HEK293 (cell line): ENCODE measurements around the gene CACNA1D.

Experiments used
- CTCF ChIA-PET: fragments of 350-600 bp; formaldehyde crosslinking; extraction: SDS; loops from one replicate; lab custom pipeline; 2021; ENCODE audit warnings: antibody characterized with exemption; lab: Yijun Ruan, JAX
- POLR2A ChIA-PET: fragments of 300-600 bp; formaldehyde crosslinking; extraction: SDS; loops from one replicate; lab custom pipeline; 2020; ENCODE audit warnings: antibody characterized with exemption, inconsistent platforms; lab: Yijun Ruan, JAX
- H3K27ac ChIP-seq: fragments of 200-500 bp; sonication (Bioruptor generic); 2 replicates; pipeline ENCODE4 v1.5.1; 2014; ENCODE audit warnings: low read depth, low read length, control low read depth, inconsistent platforms; ENCODE audit errors: extremely low read depth
- H3K36me3 ChIP-seq, 2 experiments: fragments of 200-500 bp in 1 of 2; sonication (Bioruptor generic) in 1 of 2; 1 replicate in 1 of 2; 2 replicates in 1 of 2; pipeline ENCODE4 v1.5.1; 2014 to 2017; ENCODE audit warnings: inconsistent platforms in 2 of 2, low read length in 2 of 2; ENCODE audit not compliant: control insufficient read depth in 2 of 2, insufficient read depth in 1 of 2
- H3K4me1 ChIP-seq: fragments of 200-500 bp; sonication (Bioruptor generic); 2 replicates; pipeline ENCODE4 v1.5.1; 2014; ENCODE audit warnings: mild to moderate bottlenecking, low read length, inconsistent platforms; ENCODE audit not compliant: control insufficient read depth, insufficient read depth
- H3K4me3 ChIP-seq: 2 replicates; pipeline ENCODE4 v1.5.1; 2011; ENCODE audit warnings: low read depth, mild to moderate bottlenecking, control low read depth, low read length, moderate library complexity
- H3K9me3 ChIP-seq: fragments of 200-500 bp; sonication (Bioruptor generic); 2 replicates; pipeline ENCODE4 v1.5.1; 2014; ENCODE audit warnings: low read depth, low read length, inconsistent platforms; ENCODE audit not compliant: control insufficient read depth, insufficient read depth
- KLF8 ChIP-seq: fragments of 450-650 bp; formaldehyde crosslinking; IDR thresholded peaks from 2 replicates; pipeline ENCODE4 v1.5.1; 2016; ENCODE audit warnings: missing biosample characterization, missing genetic modification characterization
- OVOL3 ChIP-seq: fragments of 450-650 bp; formaldehyde crosslinking; IDR thresholded peaks from 2 replicates; pipeline ENCODE4 v1.5.1; 2016; ENCODE audit warnings: missing biosample characterization, missing genetic modification characterization
- PRDM10 ChIP-seq: fragments of 450-650 bp; formaldehyde crosslinking; IDR thresholded peaks from 2 replicates; pipeline ENCODE4 v1.5.1; 2016; ENCODE audit warnings: missing biosample characterization, missing genetic modification characterization
- SP2 ChIP-seq: fragments of 450-650 bp; formaldehyde crosslinking; IDR thresholded peaks from 2 replicates; pipeline ENCODE4 v1.5.1; 2016; ENCODE audit warnings: missing biosample characterization, missing genetic modification characterization
- ZFP37 ChIP-seq: fragments of 450-650 bp; formaldehyde crosslinking; IDR thresholded peaks from 2 replicates; pipeline ENCODE4 v1.5.1; 2016; ENCODE audit warnings: missing biosample characterization, missing genetic modification characterization
- ZNF174 ChIP-seq: fragments of 450-650 bp; formaldehyde crosslinking; IDR thresholded peaks from 2 replicates; pipeline ENCODE4 v1.5.0; 2017; ENCODE audit warnings: missing biosample characterization, mild to moderate bottlenecking, missing genetic modification characterization
- ZNF24 ChIP-seq: fragments of 450-650 bp; formaldehyde crosslinking; IDR thresholded peaks from 2 replicates; pipeline ENCODE4 v1.5.1; 2016; ENCODE audit warnings: missing biosample characterization, missing genetic modification characterization
- ZNF302 ChIP-seq: fragments of 450-650 bp; formaldehyde crosslinking; IDR thresholded peaks from 2 replicates; pipeline ENCODE4 v1.5.1; 2016; ENCODE audit warnings: missing biosample characterization, missing genetic modification characterization, low read depth
- ZNF426 ChIP-seq: fragments of 450-650 bp; formaldehyde crosslinking; IDR thresholded peaks from 2 replicates; pipeline ENCODE4 v1.5.1; 2017; ENCODE audit warnings: missing biosample characterization, missing genetic modification characterization, mild to moderate bottlenecking, inconsistent platforms, moderate library complexity
- ZNF501 ChIP-seq: fragments of 450-650 bp; formaldehyde crosslinking; IDR thresholded peaks from 2 replicates; pipeline ENCODE4 v1.5.1; 2016; ENCODE audit warnings: missing biosample characterization, missing genetic modification characterization
- ZNF518A ChIP-seq: fragments of 450-650 bp; formaldehyde crosslinking; conservative IDR thresholded peaks from 2 replicates; pipeline ENCODE4 v1.5.1; 2016; ENCODE audit warnings: low read depth, missing biosample characterization, missing genetic modification characterization
- ZNF521 ChIP-seq: fragments of 450-650 bp; formaldehyde crosslinking; IDR thresholded peaks from 2 replicates; pipeline ENCODE4 v1.5.1; 2017; ENCODE audit warnings: missing biosample characterization, mild to moderate bottlenecking, missing genetic modification characterization
- ZNF549 ChIP-seq: fragments of 450-650 bp; IDR thresholded peaks from 2 replicates; pipeline ENCODE4 v1.5.1; 2018; ENCODE audit warnings: missing biosample characterization, missing genetic modification characterization, mild to moderate bottlenecking, inconsistent platforms, moderate library complexity
- ZNF558 ChIP-seq: fragments of 450-650 bp; formaldehyde crosslinking; IDR thresholded peaks from 2 replicates; pipeline ENCODE4 v1.5.1; 2016; ENCODE audit warnings: missing biosample characterization, missing genetic modification characterization
- ZNF664 ChIP-seq: fragments of 450-650 bp; formaldehyde crosslinking; IDR thresholded peaks from 2 replicates; pipeline ENCODE4 v1.5.1; 2016; ENCODE audit warnings: missing biosample characterization, missing genetic modification characterization
- ZNF701 ChIP-seq: fragments of 450-650 bp; formaldehyde crosslinking; IDR thresholded peaks from 2 replicates; pipeline ENCODE4 v1.5.1; 2016; ENCODE audit warnings: missing biosample characterization, missing genetic modification characterization

CACNA1D gene

GRCh38 chr3:53672981-53673380, 178.6 kb downstream of the CACNA1D start:
- Histone ChIP-seq H3K36me3 (no peaks in the 10 kb centered on the region), H3K4me1 (no peaks in the 10 kb centered on the region), H3K27ac (no peak overlapping the region), H3K4me3 (no peak overlapping the region), H3K9me3 (no peaks in the 10 kb centered on the region)
- ChIA-PET POLR2A (interaction anchor here (0.9 kb wide), 1 partner anchor 614 kb away, joined by 7 read pairs; no protein-coding TSS in a partner anchor), CTCF (interaction anchor here (1.7 kb wide), 1 partner anchor 37 kb away, joined by 5 read pairs; no protein-coding TSS in a partner anchor)
- no peak for TF ChIP-seq OVOL3 (tag by site-specific recombination)
- TF ChIP-seq ZNF701 (tag by site-specific recombination) = no peak
- TF ChIP-seq PRDM10 = no peak
- TF ChIP-seq ZNF664 (tag by site-specific recombination) = no peak
- no peak for TF ChIP-seq ZNF501 (tag by site-specific recombination)
- TF ChIP-seq ZNF174 (tag by site-specific recombination) = no peak
- no peak for TF ChIP-seq SP2 (tag by site-specific recombination)
- no peak for TF ChIP-seq ZNF558
- no peak for TF ChIP-seq ZNF24 (tag by site-specific recombination)
- no peak for TF ChIP-seq ZFP37 (tag by site-specific recombination)
- TF ChIP-seq ZNF521 (tag by site-specific recombination) = no peak

- H3K4me1 ChIP-seq = no peaks in the 10 kb centered on the region
- ChIA-PET POLR2A (no interaction called here), CTCF (interaction anchor here (1.7 kb wide), 1 partner anchor 36 kb away, joined by 5 read pairs; no protein-coding TSS in a partner anchor)
- no peak overlapping the region for H3K27ac ChIP-seq
- no peak overlapping the region for H3K4me3 ChIP-seq
- no peaks in the 10 kb centered on the region for H3K36me3 ChIP-seq
- no peaks in the 10 kb centered on the region for H3K9me3 ChIP-seq
- TF ChIP-seq ZNF518A (tag by site-specific recombination) = no peak
- no peak for TF ChIP-seq KLF8 (tag by site-specific recombination)
- TF ChIP-seq ZNF426 (tag by site-specific recombination) = no peak
- TF ChIP-seq ZNF549 (tag by site-specific recombination) = no peak
- TF ChIP-seq ZNF302 (tag by site-specific recombination) = no peak
Observed at GRCh38 chr3:53673722-53674350, 179.4 kb downstream of the CACNA1D start.
